Measurements from ENCODE around the gene ZNF619.

DNA sequence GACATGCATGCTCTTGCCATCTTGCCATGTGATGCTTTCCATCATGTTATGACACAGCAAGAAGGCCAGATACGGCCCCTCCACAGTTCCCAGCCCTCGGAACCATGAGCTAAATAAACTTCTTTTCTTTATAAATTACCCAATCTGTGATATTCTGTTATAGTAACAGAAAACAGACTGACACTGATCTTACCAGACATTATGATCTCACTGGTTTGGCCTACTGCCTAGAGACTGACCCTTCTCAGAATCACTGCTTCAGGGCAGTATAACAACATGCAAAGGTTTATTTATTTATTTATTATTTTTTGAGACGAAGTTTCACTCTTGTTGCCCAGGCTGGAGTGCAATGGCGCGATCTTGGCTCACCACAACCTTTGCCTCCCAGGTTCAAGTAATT, 14.0 kb downstream of the ZNF619 start:
- TF ChIP-seq, protein P1, sequence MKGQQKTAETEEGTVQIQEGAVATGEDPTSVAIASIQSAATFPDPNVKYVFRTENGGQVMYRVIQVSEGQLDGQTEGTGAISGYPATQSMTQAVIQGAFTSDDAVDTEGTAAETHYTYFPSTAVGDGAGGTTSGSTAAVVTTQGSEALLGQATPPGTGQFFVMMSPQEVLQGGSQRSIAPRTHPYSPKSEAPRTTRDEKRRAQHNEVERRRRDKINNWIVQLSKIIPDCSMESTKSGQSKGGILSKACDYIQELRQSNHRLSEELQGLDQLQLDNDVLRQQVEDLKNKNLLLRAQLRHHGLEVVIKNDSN (IDR thresholded peaks at IDR 0.05; ENCODE audit: borderline replicate concordance, low read depth), result no peak
- no peak for TF ChIP-seq NFIC (IDR thresholded peaks at IDR 0.05; ENCODE audit: borderline replicate concordance)
